ENCODE results near the gene SOS2. TPM values are rescaled to one million over a fixed set of nuclear protein-coding genes. Genes with fewer than 3 reads are reported as not detected.

SOS2 gene
- total RNA-seq, 4 donors from 2014 or later, result 39.4 to 50.2 (median 41.5) TPM

DNA sequence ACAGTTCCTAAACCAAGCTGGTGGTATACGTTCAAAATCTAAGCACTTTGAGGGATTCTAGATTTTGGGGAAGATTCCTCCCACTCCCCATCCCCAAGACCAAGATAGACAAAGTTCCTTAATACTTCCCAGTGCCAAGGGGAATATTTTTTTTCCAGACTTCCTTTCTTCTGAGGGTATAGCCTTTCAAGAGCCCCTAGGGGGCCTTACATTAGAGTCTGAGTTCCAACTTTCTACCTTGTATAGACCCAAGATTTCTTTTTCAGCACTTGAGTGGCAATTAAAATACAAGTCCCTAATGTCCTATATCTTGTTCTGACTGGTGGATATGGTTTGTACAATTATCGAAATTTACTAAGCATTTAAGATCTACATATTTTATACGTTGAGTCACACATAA lies 28.7 kb upstream of the SOS2 start:
- TF ChIP-seq, protein P1, sequence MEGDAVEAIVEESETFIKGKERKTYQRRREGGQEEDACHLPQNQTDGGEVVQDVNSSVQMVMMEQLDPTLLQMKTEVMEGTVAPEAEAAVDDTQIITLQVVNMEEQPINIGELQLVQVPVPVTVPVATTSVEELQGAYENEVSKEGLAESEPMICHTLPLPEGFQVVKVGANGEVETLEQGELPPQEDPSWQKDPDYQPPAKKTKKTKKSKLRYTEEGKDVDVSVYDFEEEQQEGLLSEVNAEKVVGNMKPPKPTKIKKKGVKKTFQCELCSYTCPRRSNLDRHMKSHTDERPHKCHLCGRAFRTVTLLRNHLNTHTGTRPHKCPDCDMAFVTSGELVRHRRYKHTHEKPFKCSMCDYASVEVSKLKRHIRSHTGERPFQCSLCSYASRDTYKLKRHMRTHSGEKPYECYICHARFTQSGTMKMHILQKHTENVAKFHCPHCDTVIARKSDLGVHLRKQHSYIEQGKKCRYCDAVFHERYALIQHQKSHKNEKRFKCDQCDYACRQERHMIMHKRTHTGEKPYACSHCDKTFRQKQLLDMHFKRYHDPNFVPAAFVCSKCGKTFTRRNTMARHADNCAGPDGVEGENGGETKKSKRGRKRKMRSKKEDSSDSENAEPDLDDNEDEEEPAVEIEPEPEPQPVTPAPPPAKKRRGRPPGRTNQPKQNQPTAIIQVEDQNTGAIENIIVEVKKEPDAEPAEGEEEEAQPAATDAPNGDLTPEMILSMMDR (IDR thresholded peaks at IDR 0.05; ENCODE audit: low read depth), result no peak

DNA sequence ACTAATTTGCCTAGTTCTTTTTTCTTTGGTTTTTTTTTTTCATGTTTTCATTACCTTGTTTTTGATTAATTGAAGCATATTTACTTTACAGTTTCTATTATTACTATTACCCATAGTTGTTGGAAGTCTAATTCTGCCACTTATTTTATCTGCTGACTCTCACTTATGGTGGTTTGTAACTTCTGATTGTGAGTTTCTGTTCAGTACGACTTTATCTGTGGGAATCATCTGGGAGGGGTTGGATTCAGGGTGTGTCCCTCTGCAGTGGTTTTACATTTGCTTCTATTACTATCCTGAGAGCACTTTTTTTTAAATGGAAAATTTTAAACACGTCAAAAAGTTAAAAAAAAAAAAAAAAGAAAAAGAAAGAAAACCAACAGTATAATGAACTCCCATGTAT lies 26.4 kb upstream of the SOS2 start:
- TF ChIP-seq, protein P1 (IDR thresholded peaks at IDR 0.05; ENCODE audit: low read depth), result no peak

DNA sequence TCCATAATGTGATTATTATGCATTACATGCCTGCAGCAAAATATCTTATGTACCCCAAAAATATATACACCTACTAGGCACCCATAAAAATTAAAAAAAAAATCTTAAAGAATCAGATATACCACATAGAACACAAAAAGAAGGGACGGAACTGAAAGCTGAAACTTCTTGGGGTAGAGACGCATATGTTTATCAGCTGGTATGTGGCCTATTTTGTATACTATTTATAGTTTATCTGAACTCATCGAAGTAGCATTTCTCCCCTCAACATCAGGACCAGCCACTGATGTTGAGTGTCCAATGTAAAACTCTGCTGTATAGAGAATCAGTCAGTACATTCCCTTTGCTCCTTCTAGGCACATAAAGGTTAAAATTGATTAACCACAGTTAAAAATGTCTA lies 22.9 kb upstream of the SOS2 start:
- TF ChIP-seq, protein P1 (IDR thresholded peaks at IDR 0.05; ENCODE audit: low read depth), result no peak

DNA sequence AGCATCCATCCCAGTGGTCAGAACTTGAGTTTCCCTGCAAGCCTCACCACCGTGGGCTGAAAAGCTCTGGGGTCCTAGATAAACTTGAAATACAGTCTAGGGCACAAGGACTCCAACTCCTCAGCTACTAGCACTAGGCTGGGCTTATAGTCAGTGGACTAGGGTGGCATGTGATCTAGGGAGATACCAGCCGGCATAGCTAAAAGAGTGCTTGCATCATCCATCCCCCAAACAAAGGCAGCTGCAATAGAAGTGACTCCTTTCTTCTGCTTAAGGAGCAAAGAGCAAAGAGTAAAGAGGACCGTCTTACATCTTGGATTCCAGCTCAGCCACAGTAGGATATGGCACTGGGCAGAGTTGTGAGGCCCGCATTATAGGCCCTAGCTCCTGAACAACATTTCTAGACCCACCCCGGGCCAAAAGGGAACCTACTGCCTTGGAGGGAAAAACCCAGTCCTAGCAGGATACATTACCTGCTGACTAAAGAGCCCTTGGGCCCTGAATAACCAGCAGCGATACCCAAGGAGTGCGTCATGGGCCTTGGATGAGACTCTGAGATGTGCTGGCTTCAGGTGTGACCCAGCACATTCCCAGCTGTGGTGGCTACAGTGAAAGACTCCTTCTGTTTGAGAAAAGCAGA lies 17.9 kb upstream of the SOS2 start:
- TF ChIP-seq, protein P1 (IDR thresholded peaks at IDR 0.05; ENCODE audit: low read depth), result no peak

DNA sequence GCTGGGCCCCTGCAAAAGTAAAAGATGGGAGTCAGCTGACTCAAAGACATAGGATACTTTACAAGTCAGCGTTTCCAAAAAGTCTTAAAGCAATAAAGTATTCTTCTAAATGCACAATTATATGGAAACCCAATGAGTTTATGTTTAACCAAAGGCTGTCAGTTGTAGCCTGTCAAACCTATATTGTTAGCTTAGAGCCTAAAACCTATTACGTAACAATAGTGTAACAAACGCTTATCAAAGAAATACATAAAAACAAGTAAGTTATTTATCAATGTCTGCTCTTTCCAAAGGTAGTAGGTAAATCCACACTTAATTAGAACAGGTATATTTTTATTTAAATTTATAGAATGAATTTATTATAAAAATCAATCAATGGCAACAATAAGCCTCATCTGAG lies 15.9 kb upstream of the SOS2 start:
- TF ChIP-seq, protein P1 (IDR thresholded peaks at IDR 0.05; ENCODE audit: low read depth), result no peak

DNA sequence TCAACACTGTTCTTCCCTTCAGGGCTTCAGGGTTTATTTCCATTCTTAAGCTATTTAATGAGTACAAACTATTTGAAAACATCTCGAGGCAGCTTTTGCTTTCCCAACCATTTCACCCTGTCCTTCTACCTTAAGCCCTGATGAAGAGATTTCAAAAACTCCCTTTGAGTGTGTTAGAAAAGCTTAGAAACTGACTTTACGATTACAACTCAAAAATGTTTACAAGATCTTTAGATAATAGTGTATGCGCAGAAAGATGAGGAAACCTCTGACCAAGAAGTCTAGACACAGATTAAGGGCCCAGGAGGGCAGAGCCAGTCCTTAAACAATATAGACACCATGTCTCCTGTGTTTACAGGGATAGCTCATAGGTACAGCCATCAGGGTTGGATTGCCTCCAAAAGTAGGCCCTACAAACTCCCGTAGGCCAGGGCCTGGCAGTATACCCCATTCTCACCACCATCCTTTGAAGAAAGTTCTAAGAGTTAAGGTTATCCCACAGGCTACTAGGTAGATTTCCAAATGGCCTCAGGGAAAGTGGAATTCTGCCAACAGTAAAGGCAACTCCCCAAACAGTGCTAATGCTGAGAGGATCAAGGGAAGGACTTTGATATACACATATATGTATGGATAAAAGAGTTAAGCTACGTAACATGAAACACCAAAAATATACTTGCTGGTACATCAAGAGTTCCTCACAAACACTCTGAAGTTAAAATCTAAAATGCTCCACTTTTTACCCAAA lies 11.4 kb upstream of the SOS2 start:
- TF ChIP-seq, protein P1 (IDR thresholded peaks at IDR 0.05; ENCODE audit: low read depth), result no peak

DNA sequence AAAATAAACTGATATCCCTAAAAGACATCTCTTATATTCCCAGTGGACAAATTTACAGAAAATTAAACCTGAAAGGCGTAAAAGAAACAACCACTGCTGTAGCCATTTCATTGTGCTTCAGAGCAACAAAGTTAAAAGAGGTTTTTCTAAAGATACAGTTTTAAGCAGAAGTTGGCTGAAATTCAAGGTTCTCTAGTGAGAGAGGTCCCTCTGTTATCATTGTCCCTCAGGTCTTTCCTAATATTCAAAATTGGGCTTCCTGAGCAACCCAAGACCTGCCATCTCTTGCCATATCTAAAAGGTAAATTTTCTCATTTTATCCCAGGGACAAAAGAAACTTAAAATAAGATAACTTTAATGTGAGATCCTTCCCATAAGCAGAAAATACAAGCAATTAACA lies 10.7 kb upstream of the SOS2 start:
- TF ChIP-seq, protein P1 (IDR thresholded peaks at IDR 0.05; ENCODE audit: low read depth), result no peak
